ENCODE data around the gene CXCL17.
A peak's percentile ranks its signal among the peaks of the same experiment; 100 is the strongest.
"Not testable (repeated sequence)": the region's sequence is repeated elsewhere in the genome, so short reads cannot be mapped to it uniquely, and the experiment has no call there.

The CXCL17 gene

GRCh38 chr19:42442833-42443232 lies at the start of gene CXCL17:
Gene CXCL17, minus strand, starts transcription at chr19:42442946. Its CDS starts 114 bp downstream, at chr19:42442832.
- Mint-ChIP-seq H3K4me3 (no peak within 1 kb of the TSS), H3K27ac (no peak within 1 kb of the TSS), H3K9me3 (no peaks in the 10 kb centered on the region)

GRCh38 chr19:42488783-42489521 lies 46.2 kb upstream of the CXCL17 start:
- Mint-ChIP-seq H3K4me3 (no peak overlapping the region), H3K9me3 (no peaks in the 10 kb centered on the region), H3K4me1 (ENCODE audit: low read depth) (peaks cover 6% of the 10 kb centered on the region), H3K27ac (no peak overlapping the region), H3K36me3 (ENCODE audit: low read depth) (no peaks in the 10 kb centered on the region), H3K27me3 (ENCODE audit: low read depth) (no peaks in the 10 kb centered on the region)

More at GRCh38 chr19:42442833-42443232, at the start of gene CXCL17:
- Mint-ChIP-seq H3K36me3 (ENCODE audit: low read depth) (no peaks in the 10 kb centered on the region), H3K27me3 (ENCODE audit: low read depth) (peaks cover 8% of the 10 kb centered on the region), H3K4me1 (ENCODE audit: low read depth) (peaks cover 21% of the 10 kb centered on the region)

- no peaks in the 10 kb centered on the region for H3K36me3 Mint-ChIP-seq (ENCODE audit: low read depth)
- no peak overlapping the region for H3K4me3 Mint-ChIP-seq
- no peaks in the 10 kb centered on the region for H3K27me3 Mint-ChIP-seq (ENCODE audit: low read depth)
- H3K4me1 Mint-ChIP-seq (ENCODE audit: low read depth): peaks cover 7% of the 10 kb centered on the region
- no peaks in the 10 kb centered on the region for H3K9me3 Mint-ChIP-seq
- H3K27ac Mint-ChIP-seq: no peak overlapping the region
Observed at GRCh38 chr19:42487798-42488178, 45.0 kb upstream of the CXCL17 start.

- no peaks in the 10 kb centered on the region for H3K9me3 Mint-ChIP-seq
- no peak overlapping the region for H3K4me3 Mint-ChIP-seq
- no peak overlapping the region for H3K27ac Mint-ChIP-seq
- H3K36me3 Mint-ChIP-seq (ENCODE audit: low read depth): no peaks in the 10 kb centered on the region
- H3K27me3 Mint-ChIP-seq (ENCODE audit: low read depth): no peaks in the 10 kb centered on the region
- peaks cover 7% of the 10 kb centered on the region for H3K4me1 Mint-ChIP-seq (ENCODE audit: low read depth)
Observed at GRCh38 chr19:42487032-42487797, 44.5 kb upstream of the CXCL17 start.

- H3K36me3 Mint-ChIP-seq (ENCODE audit: low read depth); H3K9me3 Mint-ChIP-seq; H3K27me3 Mint-ChIP-seq (ENCODE audit: low read depth); H3K27ac Mint-ChIP-seq; H3K4me3 Mint-ChIP-seq: not testable (repeated sequence)
- H3K4me1 Mint-ChIP-seq (ENCODE audit: low read depth): peaks cover 16% of the 10 kb centered on the region
Observed at GRCh38 chr19:42485036-42485435, 42.3 kb upstream of the CXCL17 start.

- peak overlapping the region; percentile 28 for H3K27ac Mint-ChIP-seq
- H3K4me3 Mint-ChIP-seq: peak overlapping the region; percentile 25
- no peaks in the 10 kb centered on the region for H3K9me3 Mint-ChIP-seq
- H3K27me3 Mint-ChIP-seq (ENCODE audit: low read depth): peaks cover 3% of the 10 kb centered on the region
- H3K36me3 Mint-ChIP-seq (ENCODE audit: low read depth): no peaks in the 10 kb centered on the region
- H3K4me1 Mint-ChIP-seq (ENCODE audit: low read depth): peaks cover 12% of the 10 kb centered on the region
Observed at GRCh38 chr19:42480335-42481095, 37.8 kb upstream of the CXCL17 start.

- no peak overlapping the region for H3K27ac Mint-ChIP-seq
- peaks cover 8% of the 10 kb centered on the region for H3K27me3 Mint-ChIP-seq (ENCODE audit: low read depth)
- H3K4me1 Mint-ChIP-seq (ENCODE audit: low read depth): peaks cover 12% of the 10 kb centered on the region
- no peaks in the 10 kb centered on the region for H3K36me3 Mint-ChIP-seq (ENCODE audit: low read depth)
- H3K9me3 Mint-ChIP-seq: no peaks in the 10 kb centered on the region
- no peak overlapping the region for H3K4me3 Mint-ChIP-seq
Observed at GRCh38 chr19:42479736-42480135, 37.0 kb upstream of the CXCL17 start.

GRCh38 chr19:42478765-42479311 lies 36.1 kb upstream of the CXCL17 start:
- Mint-ChIP-seq H3K27me3 (ENCODE audit: low read depth) (peaks cover 10% of the 10 kb centered on the region), H3K4me3 (no peak overlapping the region), H3K27ac (no peak overlapping the region), H3K36me3 (ENCODE audit: low read depth) (no peaks in the 10 kb centered on the region), H3K4me1 (ENCODE audit: low read depth) (peaks cover 10% of the 10 kb centered on the region), H3K9me3 (no peaks in the 10 kb centered on the region)

GRCh38 chr19:42477933-42478332 lies 35.2 kb upstream of the CXCL17 start:
- Mint-ChIP-seq H3K27me3 (ENCODE audit: low read depth) (peaks cover 13% of the 10 kb centered on the region), H3K27ac (no peak overlapping the region), H3K9me3 (no peaks in the 10 kb centered on the region), H3K36me3 (ENCODE audit: low read depth) (no peaks in the 10 kb centered on the region), H3K4me1 (ENCODE audit: low read depth) (peaks cover 9% of the 10 kb centered on the region), H3K4me3 (no peak overlapping the region)

- Mint-ChIP-seq H3K36me3 (ENCODE audit: low read depth) (no peaks in the 10 kb centered on the region), H3K4me1 (ENCODE audit: low read depth) (peaks cover 9% of the 10 kb centered on the region), H3K4me3 (no peak overlapping the region), H3K27ac (no peak overlapping the region), H3K27me3 (ENCODE audit: low read depth) (peaks cover 15% of the 10 kb centered on the region), H3K9me3 (no peaks in the 10 kb centered on the region)
Observed at GRCh38 chr19:42477117-42477516, 34.4 kb upstream of the CXCL17 start.

- Mint-ChIP-seq H3K27me3 (ENCODE audit: low read depth) (peaks cover 15% of the 10 kb centered on the region), H3K36me3 (ENCODE audit: low read depth) (no peaks in the 10 kb centered on the region), H3K4me3 (no peak overlapping the region), H3K9me3 (no peaks in the 10 kb centered on the region), H3K27ac (no peak overlapping the region), H3K4me1 (ENCODE audit: low read depth) (no peaks in the 10 kb centered on the region)
Observed at GRCh38 chr19:42475366-42475765, 32.6 kb upstream of the CXCL17 start.

- Mint-ChIP-seq H3K9me3 (no peaks in the 10 kb centered on the region), H3K4me3 (no peak overlapping the region), H3K4me1 (ENCODE audit: low read depth) (peaks cover 1% of the 10 kb centered on the region), H3K36me3 (ENCODE audit: low read depth) (no peaks in the 10 kb centered on the region), H3K27ac (peak overlapping the region; percentile 32), H3K27me3 (ENCODE audit: low read depth) (peaks cover 15% of the 10 kb centered on the region)
Observed at GRCh38 chr19:42474743-42475142, 32.0 kb upstream of the CXCL17 start.

- H3K27me3 Mint-ChIP-seq (ENCODE audit: low read depth): peaks cover 15% of the 10 kb centered on the region
- H3K9me3 Mint-ChIP-seq: no peaks in the 10 kb centered on the region
- peaks cover 2% of the 10 kb centered on the region for H3K4me1 Mint-ChIP-seq (ENCODE audit: low read depth)
- H3K27ac Mint-ChIP-seq: no peak overlapping the region
- H3K36me3 Mint-ChIP-seq (ENCODE audit: low read depth): no peaks in the 10 kb centered on the region
- H3K4me3 Mint-ChIP-seq: no peak overlapping the region
Observed at GRCh38 chr19:42473686-42474085, 30.9 kb upstream of the CXCL17 start.

GRCh38 chr19:42472402-42473147 lies 29.8 kb upstream of the CXCL17 start:
- Mint-ChIP-seq H3K9me3 (no peaks in the 10 kb centered on the region), H3K36me3 (ENCODE audit: low read depth) (no peaks in the 10 kb centered on the region), H3K27me3 (ENCODE audit: low read depth) (peaks cover 15% of the 10 kb centered on the region), H3K27ac (no peak overlapping the region), H3K4me1 (ENCODE audit: low read depth) (peaks cover 3% of the 10 kb centered on the region), H3K4me3 (no peak overlapping the region)
